Loucy (cell line): ENCODE results near the gene ZNF148.

Experiments used
- CTCF ChIP-seq: fragments of 200-600 bp; sonication (generic); conservative IDR thresholded peaks from 2 replicates; pipeline ENCODE4 v1.5.1; 2014; ENCODE audit warnings: mild to moderate bottlenecking, antibody characterized with exemption, low read length
- EZH2phosphoT487 ChIP-seq: fragments of 200-600 bp; IDR thresholded peaks from 2 replicates; pipeline ENCODE4 v1.6.1; 2018; ENCODE audit warnings: antibody characterized with exemption, mild to moderate bottlenecking, moderate library complexity, borderline replicate concordance

GRCh38 chr3:125231895-125232294, 143.2 kb downstream of the ZNF148 start:
- TF ChIP-seq CTCF (no peak), EZH2phosphoT487 (no peak)
